ENCODE measurements around the gene UAP1.

UAP1 gene

GRCh38 chr1:162561616-162562469 lies at the start of gene UAP1:
TSS of gene UAP1 (plus strand) at chr1:162561722. CDS start at chr1:162566069, 4,347 bp downstream.
- no peak for DNase-seq (ENCODE audit: low spot score)

DNA sequence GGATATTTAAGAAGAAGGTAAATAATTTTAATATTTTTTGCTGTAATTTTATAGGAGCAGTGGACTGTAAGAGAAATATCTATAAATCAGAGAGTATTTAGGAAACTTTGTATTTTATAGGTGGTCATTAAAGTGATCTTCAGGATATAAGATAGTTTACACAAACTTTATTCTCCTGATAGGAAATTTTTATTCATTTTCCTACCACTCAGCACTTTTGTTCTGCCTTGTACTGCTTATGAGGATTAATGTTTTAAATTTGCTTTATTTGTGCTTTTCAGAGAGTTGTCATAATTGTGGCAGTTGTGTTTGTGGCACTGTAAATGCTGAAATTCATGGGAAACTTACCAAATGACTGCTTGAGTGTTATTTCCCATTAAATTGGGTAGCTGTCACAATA lies 34.2 kb upstream of the UAP1 start:
- DNase-seq (ENCODE audit: low spot score), result no peak

DNA sequence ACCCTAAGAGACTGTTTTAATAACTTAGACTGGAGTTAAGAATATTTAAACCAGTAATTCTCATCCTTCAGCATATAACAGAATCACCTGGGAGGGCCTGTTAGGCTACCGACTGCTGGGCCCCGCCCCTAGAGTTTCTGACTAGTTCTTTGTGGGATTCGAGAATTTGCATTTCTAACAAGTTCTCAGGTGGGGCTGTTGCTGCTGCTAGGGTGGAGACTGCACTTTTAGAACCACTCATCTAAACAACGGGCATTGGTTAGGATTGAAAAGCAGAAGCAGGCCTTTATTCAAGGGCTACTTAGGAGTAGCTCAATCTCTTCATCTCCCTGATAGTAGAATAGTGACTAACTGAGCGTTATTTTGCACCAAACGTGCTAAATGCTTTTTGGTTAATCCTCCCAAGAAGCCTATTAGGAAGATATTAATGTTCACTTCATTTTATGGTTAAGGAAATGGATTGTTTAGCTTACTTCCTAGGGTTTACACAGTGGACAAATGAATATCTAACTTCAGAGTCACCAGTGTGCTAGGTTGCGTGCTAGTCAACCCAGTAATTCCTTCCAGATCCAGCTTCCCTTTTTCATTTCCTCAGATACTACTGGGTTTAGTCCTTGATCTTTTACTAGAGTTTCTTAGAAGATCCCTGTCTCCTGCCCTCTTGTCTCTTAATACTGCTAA lies 31.1 kb upstream of the UAP1 start:
- no peak for DNase-seq (ENCODE audit: low spot score)

DNA sequence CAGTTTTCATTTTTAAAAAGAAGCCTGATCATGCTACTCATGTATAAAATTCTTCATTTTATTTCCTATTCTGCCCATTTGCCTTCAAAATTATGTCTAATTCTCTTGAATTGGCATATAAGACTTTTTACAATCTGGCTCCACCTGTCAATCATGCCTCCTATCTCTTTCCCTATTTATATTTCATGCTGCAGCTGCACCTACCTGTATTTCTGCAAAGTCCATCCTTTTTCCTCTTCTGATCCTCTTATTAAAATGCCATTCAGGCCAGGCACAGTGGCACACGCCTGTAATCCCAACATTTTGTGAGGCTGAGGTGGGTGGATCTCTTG lies 30.6 kb upstream of the UAP1 start:
- no peak for DNase-seq (ENCODE audit: low spot score)

GRCh38 chr1:162535501-162535900 lies 26.0 kb upstream of the UAP1 start:
- DNase-seq (ENCODE audit: low spot score), result no peak

GRCh38 chr1:162536511-162536910 lies 25.0 kb upstream of the UAP1 start:
- no peak for DNase-seq (ENCODE audit: low spot score)

DNA sequence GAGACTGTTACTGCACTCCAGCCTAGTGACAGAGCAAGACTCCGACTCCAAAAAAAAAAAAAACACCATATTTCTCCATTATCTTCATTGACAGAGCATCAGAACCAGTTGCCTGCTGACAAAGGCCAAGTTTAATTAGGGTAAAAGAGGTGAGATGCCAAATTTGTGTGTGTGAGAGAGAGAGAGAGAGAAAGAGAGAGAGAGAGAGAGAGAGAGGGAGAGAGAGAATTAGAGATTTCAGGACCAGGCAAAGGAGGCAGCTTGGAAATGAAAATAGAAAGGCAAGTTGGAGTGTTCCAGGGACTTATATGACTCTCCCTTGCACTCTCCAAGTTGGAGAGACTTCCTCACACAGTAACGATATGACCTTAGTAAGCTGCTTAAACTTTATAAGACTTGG lies 24.3 kb upstream of the UAP1 start:
- no peak for DNase-seq (ENCODE audit: low spot score)

DNA sequence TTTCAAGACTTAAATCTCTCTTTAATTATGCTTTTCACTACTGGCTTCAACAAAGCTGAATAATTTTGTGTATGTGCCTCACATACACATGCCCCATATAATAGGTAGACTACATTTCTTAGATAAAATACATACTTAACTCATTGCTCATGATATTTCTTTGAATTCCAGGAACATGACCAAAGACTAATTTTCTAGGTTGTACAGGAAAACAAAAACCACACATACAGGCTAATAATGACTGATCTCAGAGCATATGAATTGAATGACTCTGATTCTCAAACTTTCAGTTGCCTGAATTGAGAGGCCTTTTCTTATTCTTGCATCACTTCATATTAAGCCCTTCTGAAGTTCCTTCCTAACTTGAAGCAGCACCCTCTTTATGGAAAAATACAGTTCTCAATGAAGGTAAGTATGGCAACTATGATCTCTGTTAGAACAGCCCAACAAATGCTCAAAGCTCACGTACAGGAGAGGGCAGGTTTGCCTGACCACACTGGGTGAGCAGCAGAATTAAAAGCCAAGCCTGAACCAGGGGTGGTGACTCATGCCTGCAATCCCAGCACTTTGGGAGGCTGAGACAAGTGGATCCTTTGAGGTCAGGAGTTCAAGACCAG lies 22.6 kb upstream of the UAP1 start:
- no peak for DNase-seq (ENCODE audit: low spot score)

DNA sequence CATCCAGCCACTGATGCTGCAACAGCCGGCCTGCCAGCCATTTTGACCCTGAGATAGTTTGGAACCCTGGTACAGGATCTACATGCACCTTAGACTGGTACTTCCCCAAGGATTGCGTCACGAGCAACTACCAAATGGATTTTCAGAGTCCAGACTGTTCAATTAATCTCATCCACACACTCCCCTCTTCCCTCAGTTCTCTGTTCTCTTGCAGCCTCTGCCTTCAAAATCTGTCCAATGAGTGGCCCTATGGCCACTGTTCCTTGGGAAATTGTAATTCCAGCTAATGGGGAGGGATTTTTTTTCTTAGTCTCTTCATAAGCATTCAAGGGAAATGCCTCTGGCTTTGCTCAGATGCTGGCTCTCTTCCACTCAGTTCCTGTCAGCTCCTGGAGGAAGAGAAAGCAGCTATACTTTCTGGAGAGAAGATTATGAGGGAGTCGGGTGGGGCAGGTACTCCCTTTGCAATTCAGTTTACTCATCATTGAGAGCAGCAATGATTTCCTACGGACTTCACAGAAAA lies 19.8 kb upstream of the UAP1 start:
- no peak for DNase-seq (ENCODE audit: low spot score)

DNA sequence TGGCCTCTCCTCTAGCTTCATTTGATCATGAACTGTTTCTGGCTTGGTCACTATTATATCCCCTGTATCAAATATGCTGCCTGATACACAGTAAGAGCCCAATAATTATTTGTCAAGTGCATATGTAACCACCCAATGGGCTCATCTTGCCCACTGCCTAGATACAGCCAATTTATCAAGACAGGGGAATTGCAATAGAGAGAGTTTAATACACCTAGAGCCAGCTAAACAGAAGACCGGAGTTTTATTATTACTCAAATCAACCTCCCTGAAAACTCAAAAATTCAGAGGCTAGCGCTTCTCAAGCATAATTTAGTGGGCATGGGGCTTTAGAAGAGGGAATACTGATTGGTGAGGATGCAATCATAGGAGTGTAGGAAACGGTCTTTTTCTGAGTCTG lies 18.3 kb upstream of the UAP1 start:
- DNase-seq (ENCODE audit: low spot score), result no peak

- DNase-seq (ENCODE audit: low spot score), result peak; percentile 38
Observed at GRCh38 chr1:162548170-162548569, 13.4 kb upstream of the UAP1 start.

DNA sequence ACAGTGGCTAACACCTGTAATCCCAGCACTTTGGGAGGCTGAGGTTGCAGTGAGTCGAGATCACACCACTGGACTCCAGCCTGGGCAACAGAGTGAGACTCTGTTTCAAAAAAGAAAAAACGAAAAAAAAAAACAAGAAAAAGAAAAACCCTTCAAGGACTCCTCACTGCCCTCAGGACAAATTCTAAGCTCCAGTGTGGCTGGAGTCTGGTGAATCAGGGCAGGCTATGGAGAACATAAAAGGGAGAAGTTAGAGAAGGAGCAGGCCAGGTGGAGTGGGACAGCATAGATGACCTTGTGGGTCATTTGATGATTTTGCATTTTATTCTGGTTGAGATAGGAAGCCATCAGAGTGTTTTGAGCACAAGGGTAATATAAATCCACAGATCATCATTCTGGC lies 12.5 kb upstream of the UAP1 start:
- no peak for DNase-seq (ENCODE audit: low spot score)

DNA sequence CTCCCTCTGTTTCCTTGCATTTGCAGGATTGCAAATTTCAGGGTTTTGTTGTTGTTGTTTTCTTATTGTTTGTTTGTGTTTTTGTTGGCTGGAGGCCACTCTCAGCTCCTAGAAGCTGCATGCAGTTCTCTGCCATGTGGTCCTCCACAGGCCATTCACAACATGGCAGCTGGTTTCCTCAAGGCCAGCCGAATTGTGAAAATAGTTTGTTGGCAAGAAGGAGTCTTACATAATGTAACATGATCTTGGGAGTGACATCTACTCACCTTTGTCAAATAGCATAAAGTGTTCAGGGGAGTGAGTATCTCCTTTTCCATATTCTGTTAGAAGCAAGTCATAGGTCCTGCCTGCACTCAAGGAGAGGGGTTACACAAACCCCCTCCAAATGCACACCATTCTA lies 10.6 kb upstream of the UAP1 start:
- DNase-seq (ENCODE audit: low spot score), result no peak

DNA sequence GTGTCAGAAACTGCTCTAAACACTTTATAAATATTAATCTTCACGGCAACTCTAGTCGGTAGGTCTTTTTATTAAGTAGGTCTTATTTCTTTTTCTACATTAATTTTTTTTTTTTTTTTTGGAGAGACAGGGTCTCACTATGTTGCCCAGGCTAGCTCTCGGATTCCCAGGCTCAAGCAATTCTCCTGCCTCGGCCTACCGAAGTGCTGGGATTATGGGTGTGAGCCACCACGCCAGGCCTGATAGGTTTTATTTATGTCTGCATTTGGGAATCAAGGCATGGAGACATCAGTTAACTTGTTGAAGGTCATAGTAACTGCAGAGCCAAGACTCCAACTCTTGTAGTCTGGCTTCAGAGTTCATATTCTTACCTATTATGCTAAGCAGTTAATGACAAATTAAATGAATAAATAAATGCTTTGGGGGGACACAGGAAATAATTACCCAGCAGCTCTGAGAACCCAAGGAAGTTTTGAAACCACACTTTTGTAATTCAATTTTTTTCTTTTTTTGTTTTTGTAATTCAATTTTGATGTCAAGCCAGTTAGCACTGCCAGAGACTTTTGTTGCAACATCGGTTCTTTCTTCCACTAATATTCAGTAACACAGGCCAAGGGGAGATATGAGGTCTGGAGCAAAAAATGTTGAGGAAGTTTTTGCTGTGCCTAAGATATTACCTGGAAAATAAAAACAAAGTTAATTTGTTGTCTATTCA lies 9.4 kb upstream of the UAP1 start:
- DNase-seq (ENCODE audit: low spot score), result no peak

GRCh38 chr1:162552684-162553252 lies 8.8 kb upstream of the UAP1 start:
- no peak for DNase-seq (ENCODE audit: low spot score)

DNA sequence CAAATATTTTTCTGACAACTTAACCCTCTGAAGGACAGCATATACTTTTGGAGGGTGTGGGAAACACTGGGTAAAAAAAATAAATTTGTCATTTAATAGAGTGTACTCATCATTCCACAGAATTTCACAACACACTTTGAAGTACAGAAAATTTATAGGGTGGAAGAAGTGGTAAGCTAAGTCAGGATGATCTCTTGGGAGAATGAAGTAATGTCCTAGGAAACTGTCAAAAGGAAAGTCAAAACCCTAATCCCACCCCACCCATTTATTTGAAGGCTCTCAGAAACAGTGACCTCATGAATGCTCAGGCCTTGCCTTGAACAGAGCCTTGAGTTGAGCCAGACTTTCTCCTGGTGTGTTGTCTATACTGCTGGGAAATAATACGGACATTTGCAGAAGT lies 7.3 kb upstream of the UAP1 start:
- DNase-seq (ENCODE audit: low spot score), result no peak

GRCh38 chr1:162557536-162557935 lies 4.0 kb upstream of the UAP1 start:
- no peak for DNase-seq (ENCODE audit: low spot score)

- DNase-seq (ENCODE audit: low spot score), result no peak
Observed at GRCh38 chr1:162560303-162561036, 1.1 kb upstream of the UAP1 start.

DNA sequence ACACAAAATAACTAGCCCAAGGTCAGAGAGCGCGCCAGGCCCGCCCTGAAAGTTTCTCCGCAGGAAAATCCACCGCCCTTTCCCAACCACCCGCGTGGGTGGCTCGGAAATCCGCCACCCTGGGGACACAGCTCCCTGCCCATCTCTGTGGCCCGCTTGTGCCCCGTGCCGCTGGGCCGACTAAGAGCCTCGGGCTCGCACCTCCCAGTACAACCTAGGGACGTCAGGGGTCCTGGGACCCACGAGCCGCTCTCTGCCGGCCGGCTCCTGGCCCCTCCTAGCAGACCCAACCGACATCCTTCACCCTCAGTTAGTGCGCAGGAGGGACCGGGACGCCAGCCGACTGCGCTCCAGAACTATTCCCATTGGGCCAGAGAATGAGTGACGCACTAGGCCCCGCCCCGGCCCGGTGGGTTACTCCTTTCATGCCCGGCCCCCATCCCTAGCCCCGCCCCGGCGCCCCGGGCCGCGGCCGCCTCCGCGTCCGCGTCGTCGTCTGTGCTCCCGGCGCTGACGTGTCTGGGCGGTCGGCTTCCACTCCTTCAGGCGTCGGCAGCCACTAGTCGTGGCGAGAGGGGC lies 396 bp upstream of the UAP1 start:
- DNase-seq (ENCODE audit: low spot score), result peak; percentile 97

DNA sequence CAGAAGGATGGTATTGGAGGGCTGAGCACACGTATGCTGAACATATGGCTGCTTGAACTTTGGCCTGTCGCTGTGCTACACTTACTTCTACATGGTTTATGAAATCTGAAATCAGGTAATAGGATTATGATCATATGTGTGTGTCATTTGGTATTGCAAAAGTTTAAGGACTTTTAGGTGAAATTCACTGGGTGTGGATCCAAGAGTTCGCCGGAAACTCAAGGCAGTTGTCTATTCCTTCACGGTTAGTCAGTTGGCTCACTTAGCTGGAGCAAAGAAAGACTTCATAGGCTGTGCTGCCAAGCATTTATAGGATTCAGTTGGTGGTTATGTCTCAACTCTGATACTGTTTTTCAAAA lies 927 bp downstream of the UAP1 start:
- no peak for DNase-seq (ENCODE audit: low spot score)

DNA sequence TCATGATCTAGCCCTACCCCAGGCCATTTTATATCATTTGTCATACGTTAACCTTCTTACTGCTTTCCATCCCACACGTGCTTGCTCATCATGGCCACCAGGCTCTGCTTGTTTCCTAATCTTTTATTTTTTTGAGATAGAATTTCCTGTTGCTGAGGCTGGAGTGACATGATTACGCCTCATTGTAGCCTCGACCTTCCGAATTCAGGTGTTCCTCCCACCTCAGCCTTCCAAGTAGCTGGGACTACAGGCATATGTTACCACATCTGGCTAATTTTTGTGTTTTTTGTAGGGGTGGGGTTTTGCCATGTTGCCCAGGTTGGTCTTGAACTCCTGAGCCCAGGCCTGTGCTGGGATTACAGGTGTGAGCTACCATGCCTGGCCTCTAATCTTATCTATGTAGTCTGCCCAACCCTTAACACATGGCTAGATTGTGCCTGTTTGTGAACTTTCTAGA lies 3.3 kb downstream of the UAP1 start:
- DNase-seq (ENCODE audit: low spot score), result no peak
